PC-9 (cell line): ENCODE data around the gene SEMA3B. TPM values are rescaled to one million over a fixed set of nuclear protein-coding genes. Genes with fewer than 3 reads are reported as not detected.

ENCODE experiments used
- BruUV-seq: library from RNA; stranded (reverse); fragments of 400-500 nt; replicated peaks from 2 replicates; lab custom pipeline; 2021; lab: Mats Ljungman, UMichigan
- CTCF ChIA-PET: fragments of 300-600 bp; sonication (Branson Sonifier 250); formaldehyde crosslinking; loops from one replicate; lab custom pipeline; 2022; ENCODE audit warnings: antibody characterized with exemption; lab: Charles Lee
- POLR2A ChIA-PET: fragments of 300-600 bp; sonication (Branson Sonifier 250); formaldehyde crosslinking; loops from one replicate; lab custom pipeline; 2022; ENCODE audit warnings: antibody characterized with exemption; ENCODE audit not compliant: unreplicated experiment; lab: Charles Lee
- DNase-seq, 2 experiments: peaks; one replicate each; pipeline versions ENCODE4 v3.0.0 to v3.0.0-alpha.2; 2015 to 2022; ENCODE audit warnings: mixed read lengths in 1 of 2
- H2AFZ ChIP-seq: fragments of 200-600 bp; sonication (generic); 2 replicates; pipeline ENCODE4 v1.8.1; 2017; ENCODE audit warnings: antibody characterized with exemption
- H3F3A ChIP-seq: fragments of 200-600 bp; sonication (generic); 2 replicates; pipeline ENCODE4 v1.8.1; 2017; ENCODE audit warnings: antibody characterized with exemption, mild to moderate bottlenecking, low read depth; ENCODE audit not compliant: insufficient read depth
- H3K27ac ChIP-seq: fragments of 200-600 bp; sonication (generic); 2 replicates; pipeline ENCODE4 v1.6.1; 2016; ENCODE audit warnings: mixed run types
- H3K27me3 ChIP-seq: fragments of 200-600 bp; sonication (generic); 2 replicates; pipeline ENCODE4 v1.6.1; 2016; ENCODE audit warnings: low read depth, mixed run types; ENCODE audit not compliant: insufficient read depth
- H3K36me3 ChIP-seq: fragments of 200-600 bp; sonication (generic); 2 replicates; pipeline ENCODE4 v1.6.1; 2016; ENCODE audit warnings: low read depth, mixed run types
- H3K4me1 ChIP-seq: fragments of 200-600 bp; sonication (generic); replicated peaks from 2 replicates; pipeline ENCODE4 v1.6.1; 2016; ENCODE audit warnings: mixed run types; ENCODE audit not compliant: insufficient read depth
- H3K4me2 ChIP-seq: fragments of 200-600 bp; sonication (generic); 2 replicates; pipeline ENCODE4 v1.6.1; 2017; ENCODE audit warnings: mixed run types
- H3K4me3 ChIP-seq: fragments of 200-600 bp; sonication (generic); 2 replicates; pipeline ENCODE4 v1.6.1; 2016; ENCODE audit warnings: mixed run types
- H3K79me2 ChIP-seq: fragments of 200-600 bp; sonication (generic); 2 replicates; pipeline ENCODE4 v1.6.1; 2017; ENCODE audit warnings: low read depth, mixed run types
- H3K9me2 ChIP-seq: fragments of 200-600 bp; sonication (generic); 2 replicates; pipeline ENCODE4 v1.8.1; 2017; ENCODE audit warnings: mild to moderate bottlenecking; ENCODE audit not compliant: insufficient read depth
- H3K9me3 ChIP-seq: fragments of 200-600 bp; sonication (generic); 2 replicates; pipeline ENCODE4 v1.8.1; 2016; ENCODE audit warnings: low read depth; ENCODE audit not compliant: insufficient read depth
- H4K20me1 ChIP-seq: fragments of 200-600 bp; sonication (generic); 2 replicates; pipeline ENCODE4 v1.8.1; 2017; ENCODE audit not compliant: insufficient read depth
- EZH2 ChIP-seq: fragments of 200-600 bp; sonication (generic); IDR thresholded peaks from 2 replicates; pipeline ENCODE4 v1.8.0; 2017; ENCODE audit warnings: antibody characterized with exemption, low read depth
- intact Hi-C: fragments of 100-400 bp; cut with micrococcal nuclease; formaldehyde crosslinking; loops from one replicate; pipeline ENCODE4 v1.10.0; 2022; ENCODE audit not compliant: unreplicated experiment
- total RNA-seq: library from RNA; stranded (reverse); gene quantifications from 2 replicates; pipeline ENCODE4 v1.2.3, GENCODE V29; 2021
- TF ChIP-seq, protein P1 (sequence below): fragments of 200-600 bp; sonication (generic); conservative IDR thresholded peaks from 2 replicates; pipeline ENCODE4 v1.6.1; 2017; ENCODE audit warnings: mixed run types, antibody characterized with exemption, mild to moderate bottlenecking, moderate library complexity

SEMA3B gene
- total RNA-seq, 1 experiment from 2014 or later: 52.4 TPM

DNA sequence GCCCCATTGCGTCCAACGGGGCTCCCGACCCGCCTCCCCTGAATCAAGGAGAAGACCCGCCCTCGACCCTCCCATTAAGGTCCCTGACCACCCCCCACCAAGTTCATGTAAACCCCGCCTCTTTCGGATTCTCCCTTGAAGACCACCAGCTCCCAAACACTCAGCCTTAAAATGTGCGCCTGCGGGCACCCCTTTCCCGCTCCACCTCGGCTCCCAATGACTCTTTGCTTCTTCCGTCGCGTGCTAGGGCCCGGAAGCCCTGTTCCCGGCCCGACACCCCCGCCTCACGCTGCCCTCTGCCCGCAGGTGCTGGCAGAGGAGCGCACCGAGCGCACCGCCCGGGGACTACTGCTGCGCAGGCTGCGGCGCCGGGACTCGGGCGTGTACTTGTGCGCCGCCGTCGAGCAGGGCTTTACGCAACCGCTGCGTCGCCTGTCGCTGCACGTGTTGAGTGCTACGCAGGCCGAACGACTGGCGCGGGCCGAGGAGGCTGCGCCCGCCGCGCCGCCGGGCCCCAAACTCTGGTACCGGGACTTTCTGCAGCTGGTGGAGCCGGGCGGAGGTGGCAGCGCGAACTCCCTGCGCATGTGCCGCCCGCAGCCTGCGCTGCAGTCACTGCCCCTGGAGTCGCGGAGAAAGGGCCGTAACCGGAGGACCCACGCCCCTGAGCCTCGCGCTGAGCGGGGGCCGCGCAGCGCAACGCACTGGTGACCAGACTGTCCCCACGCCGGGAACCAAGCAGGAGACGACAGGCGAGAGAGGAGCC is 7.2 kb downstream of the SEMA3B start:
- no peak overlapping the region for H2AFZ ChIP-seq
- no peak for TF ChIP-seq EZH2
- TF ChIP-seq, protein P1, sequence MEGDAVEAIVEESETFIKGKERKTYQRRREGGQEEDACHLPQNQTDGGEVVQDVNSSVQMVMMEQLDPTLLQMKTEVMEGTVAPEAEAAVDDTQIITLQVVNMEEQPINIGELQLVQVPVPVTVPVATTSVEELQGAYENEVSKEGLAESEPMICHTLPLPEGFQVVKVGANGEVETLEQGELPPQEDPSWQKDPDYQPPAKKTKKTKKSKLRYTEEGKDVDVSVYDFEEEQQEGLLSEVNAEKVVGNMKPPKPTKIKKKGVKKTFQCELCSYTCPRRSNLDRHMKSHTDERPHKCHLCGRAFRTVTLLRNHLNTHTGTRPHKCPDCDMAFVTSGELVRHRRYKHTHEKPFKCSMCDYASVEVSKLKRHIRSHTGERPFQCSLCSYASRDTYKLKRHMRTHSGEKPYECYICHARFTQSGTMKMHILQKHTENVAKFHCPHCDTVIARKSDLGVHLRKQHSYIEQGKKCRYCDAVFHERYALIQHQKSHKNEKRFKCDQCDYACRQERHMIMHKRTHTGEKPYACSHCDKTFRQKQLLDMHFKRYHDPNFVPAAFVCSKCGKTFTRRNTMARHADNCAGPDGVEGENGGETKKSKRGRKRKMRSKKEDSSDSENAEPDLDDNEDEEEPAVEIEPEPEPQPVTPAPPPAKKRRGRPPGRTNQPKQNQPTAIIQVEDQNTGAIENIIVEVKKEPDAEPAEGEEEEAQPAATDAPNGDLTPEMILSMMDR: no peak
- no peak overlapping the region for H3K27ac ChIP-seq
- H3K9me2 ChIP-seq: no peaks in the 10 kb centered on the region
- no peak overlapping the region for H3K4me3 ChIP-seq
- H3F3A ChIP-seq: peaks cover 11% of the 10 kb centered on the region; the same call in 1 of the 2 replicates
- peaks cover 17% of the 10 kb centered on the region for H3K4me1 ChIP-seq
- intact Hi-C loops: no loop called here
- BruUV-seq: no TSS peak
- POLR2A ChIA-PET: interaction anchor here (0.8 kb wide), 1 partner anchor 48 kb away, joined by 5 read pairs; no protein-coding TSS in a partner anchor
- DNase-seq: no peak
- no peaks in the 10 kb centered on the region for H3K36me3 ChIP-seq
- H4K20me1 ChIP-seq: no peaks in the 10 kb centered on the region
- H3K9me3 ChIP-seq: no peaks in the 10 kb centered on the region
- CTCF ChIA-PET: no interaction called here
- peaks cover 4% of the 10 kb centered on the region for H3K79me2 ChIP-seq
- H3K4me2 ChIP-seq: no peak overlapping the region
- no peaks in the 10 kb centered on the region for H3K27me3 ChIP-seq

DNA sequence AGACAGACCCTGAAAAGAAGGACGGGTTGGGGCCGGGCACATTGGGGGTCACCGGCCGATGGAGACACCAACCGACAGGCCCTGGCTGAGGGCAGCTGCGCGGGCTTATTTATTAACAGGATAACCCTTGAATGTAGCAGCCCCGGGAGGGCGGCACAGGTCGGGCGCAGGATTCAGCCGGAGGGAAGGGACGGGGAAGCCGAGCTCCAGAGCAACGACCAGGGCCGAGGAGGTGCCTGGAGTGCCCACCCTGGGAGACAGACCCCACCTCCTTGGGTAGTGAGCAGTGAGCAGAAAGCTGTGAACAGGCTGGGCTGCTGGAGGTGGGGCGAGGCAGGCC is 7.8 kb downstream of the SEMA3B start:
- Histone ChIP-seq H3K27me3 (no peaks in the 10 kb centered on the region), H3K4me2 (no peak overlapping the region), H2AFZ (no peak overlapping the region), H4K20me1 (no peaks in the 10 kb centered on the region), H3K79me2 (no peaks in the 10 kb centered on the region), H3K27ac (no peak overlapping the region), H3K9me2 (no peaks in the 10 kb centered on the region), H3F3A (peaks cover 6% of the 10 kb centered on the region; the same call in 1 of the 2 replicates), H3K4me1 (peaks cover 11% of the 10 kb centered on the region), H3K9me3 (no peaks in the 10 kb centered on the region), H3K4me3 (no peak overlapping the region), H3K36me3 (no peaks in the 10 kb centered on the region)
- DNase-seq: no peak
- BruUV-seq: no TSS peak
- CTCF ChIA-PET: interaction anchor here (0.5 kb wide), 1 partner anchor 88 kb away, joined by 3 read pairs; no protein-coding TSS in a partner anchor
- TF ChIP-seq EZH2: no peak
- TF ChIP-seq, protein P1: no peak
- POLR2A ChIA-PET: interaction anchor here (0.8 kb wide), 1 partner anchor 48 kb away, joined by 5 read pairs; no protein-coding TSS in a partner anchor
- intact Hi-C loops: no loop called here

DNA sequence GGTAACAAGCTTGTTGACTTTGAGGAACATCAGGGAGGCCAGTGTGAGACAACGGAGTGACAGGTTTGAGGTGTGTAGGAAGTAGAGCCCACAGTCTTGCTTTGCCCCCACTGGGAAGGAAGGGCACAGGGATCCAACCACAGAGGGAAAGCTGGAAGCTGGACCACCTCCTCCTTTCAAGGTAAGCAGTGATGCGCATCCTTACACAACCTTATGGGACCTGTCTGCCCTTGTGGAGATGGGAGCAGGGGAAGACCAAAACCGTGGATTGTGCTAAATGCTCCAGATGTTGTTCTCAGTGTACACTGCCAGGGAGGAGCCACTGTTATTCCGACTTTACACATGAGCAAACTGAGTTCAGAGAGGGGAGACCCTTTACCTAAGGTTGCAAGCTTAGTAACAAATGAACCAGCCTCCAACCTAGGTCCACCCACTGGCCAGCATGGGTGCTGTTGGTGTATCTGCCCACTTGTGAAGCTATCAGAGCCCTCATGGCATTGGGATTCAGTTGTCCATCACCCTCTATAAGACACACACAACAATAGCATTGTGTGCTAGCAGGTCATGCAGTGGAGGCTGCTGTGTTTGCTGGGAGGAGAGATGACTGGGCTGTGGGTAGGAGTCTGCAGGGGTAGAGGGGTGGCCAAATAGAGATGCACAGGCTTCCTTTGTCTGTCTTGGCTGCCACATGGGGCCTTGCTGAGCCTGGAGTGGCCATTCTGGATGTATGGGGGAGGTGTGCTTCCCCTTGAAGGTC is 9.4 kb downstream of the SEMA3B start:
- Histone ChIP-seq H3F3A (no peaks in the 10 kb centered on the region), H4K20me1 (no peaks in the 10 kb centered on the region), H3K9me3 (no peaks in the 10 kb centered on the region), H3K4me3 (no peak overlapping the region), H3K36me3 (no peaks in the 10 kb centered on the region), H3K4me2 (no peak overlapping the region), H3K79me2 (no peaks in the 10 kb centered on the region), H3K9me2 (no peaks in the 10 kb centered on the region), H3K27me3 (no peaks in the 10 kb centered on the region), H2AFZ (no peak overlapping the region), H3K4me1 (no peaks in the 10 kb centered on the region), H3K27ac (no peak overlapping the region)
- ChIA-PET POLR2A (no interaction called here), CTCF (interaction anchor here (0.6 kb wide), 1 partner anchor 21 kb away, joined by 4 read pairs; no protein-coding TSS in a partner anchor)
- no peak for TF ChIP-seq EZH2
- TF ChIP-seq, protein P1: no peak
- no TSS peak for BruUV-seq
- intact Hi-C loops: no loop called here
- DNase-seq: no peak
